DND-41 (cell line): Measurements from ENCODE around the gene PFDN1.

Experiments
- CTCF ChIP-seq: IDR thresholded peaks from 2 replicates; pipeline ENCODE4 v1.5.1; 2012; ENCODE audit warnings: borderline replicate concordance, low read length, moderate library complexity, mild to moderate bottlenecking; ENCODE audit not compliant: poor library complexity, severe bottlenecking; ENCODE audit errors: extremely low read depth
- EZH2 ChIP-seq: IDR thresholded peaks from 3 replicates; pipeline ENCODE4 v1.6.1; 2012; ENCODE audit warnings: borderline replicate concordance, low read depth, mild to moderate bottlenecking, moderate library complexity, low read length, inconsistent platforms; ENCODE audit not compliant: severe bottlenecking

GRCh38 chr5:140339636-140340035, 36.7 kb upstream of the PFDN1 start:
- TF ChIP-seq CTCF (no peak), EZH2 (no peak)
